Esophagus (tissue), 2 donors: ENCODE results near the gene ADGRB2. TPM values are rescaled to one million over a fixed set of nuclear protein-coding genes. Genes with fewer than 3 reads are reported as not detected.

Experiments
- H3K27ac ChIP-seq, 2 donors: one replicate each; pipeline ENCODE4 v1.5.1; 2013; ENCODE audit warnings: low read depth in 2 of 2, mild to moderate bottlenecking in 2 of 2, inconsistent platforms in 1 of 2, low read length in 1 of 2, moderate library complexity in 1 of 2
- H3K27me3 ChIP-seq, 2 donors: one replicate each; pipeline ENCODE4 v1.6.1; 2013; ENCODE audit warnings: low read length in 2 of 2, control low read depth in 1 of 2, mild to moderate bottlenecking in 1 of 2; ENCODE audit not compliant: insufficient read depth in 2 of 2, control insufficient read depth in 1 of 2
- H3K36me3 ChIP-seq, 2 donors: one replicate each; pipeline ENCODE4 v1.6.1; 2013; ENCODE audit warnings: low read length in 1 of 2; ENCODE audit not compliant: control insufficient read depth in 2 of 2, insufficient read depth in 2 of 2
- H3K4me1 ChIP-seq, 2 donors: one replicate each; pipeline ENCODE4 v1.6.1; 2013; ENCODE audit warnings: low read length in 1 of 2; ENCODE audit not compliant: control insufficient read depth in 2 of 2, insufficient read depth in 2 of 2
- H3K4me3 ChIP-seq, 2 donors: one replicate each; pipeline ENCODE4 v1.5.1; 2013; ENCODE audit warnings: low read length in 2 of 2, mild to moderate bottlenecking in 2 of 2, low read depth in 1 of 2, moderate library complexity in 1 of 2
- H3K9me3 ChIP-seq, 2 donors: one replicate each; pipeline ENCODE4 v1.6.1; 2013; ENCODE audit warnings: mild to moderate bottlenecking in 2 of 2, low read depth in 1 of 2, low read length in 1 of 2, moderate library complexity in 1 of 2; ENCODE audit not compliant: control insufficient read depth in 2 of 2, insufficient read depth in 1 of 2
- WGBS, 2 donors: extraction: QIAGEN DNeasy Blood & Tissue Kit; methylation state at CpG; one replicate each; pipeline ENCODE4 v1.1.7; 2013; 5-methylcytosine and 5-hydroxymethylcytosine counted together
- polyA plus RNA-seq, 2 donors: library from polyadenylated mRNA; stranded (reverse); fragments of 200-250 nt; gene quantifications; one replicate each; pipeline ENCODE4 v1.2.3, GENCODE V29; 2013
- donor health status: healthy with polysubstance abuse.
- donor health status: Bipolar disorder and iron deficiency.

Gene ADGRB2
- polyA plus RNA-seq, 2 donors: 0.34 to 0.51 TPM

DNA sequence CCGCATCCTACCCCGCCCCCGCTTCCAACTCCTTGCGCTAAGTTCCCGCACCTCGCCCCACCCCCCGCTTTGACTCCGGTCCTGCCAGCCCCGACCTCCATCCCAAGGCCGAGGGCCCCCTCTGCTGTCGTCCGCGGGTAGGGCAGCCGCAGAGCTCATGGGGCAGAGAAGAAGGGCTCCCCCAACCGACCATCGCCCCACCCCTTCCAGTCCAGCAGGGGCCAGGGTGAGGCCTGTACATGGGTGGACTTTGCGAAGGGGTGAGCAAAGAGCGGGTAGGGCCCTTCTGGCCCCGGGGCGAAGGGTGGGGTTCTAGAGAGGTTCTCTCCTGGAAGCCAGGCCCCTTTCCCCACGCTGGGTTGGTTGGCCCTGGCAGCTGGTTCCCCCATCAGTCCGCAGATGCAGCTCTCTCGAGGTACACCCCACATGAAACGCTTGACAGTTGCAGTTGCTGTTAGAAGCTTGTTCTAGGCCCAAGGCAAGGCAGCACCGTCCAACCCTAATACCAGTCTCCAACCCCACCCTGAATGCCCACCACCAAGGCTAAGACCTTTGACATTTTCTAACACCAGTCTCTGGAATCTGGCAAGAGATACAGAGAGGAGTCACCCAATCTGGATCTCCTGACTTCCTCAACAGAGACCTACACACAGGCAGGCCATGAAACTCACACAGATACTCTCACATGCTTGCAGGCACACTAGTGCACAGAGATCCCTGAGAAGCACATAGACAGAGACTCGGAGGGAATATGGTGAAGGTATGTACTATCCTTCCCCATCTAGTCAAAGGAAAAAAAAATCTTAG lies 25.3 kb upstream of the ADGRB2 start:
- Histone ChIP-seq H3K9me3 (no peaks in the 10 kb centered on the region), H3K36me3 (no peaks in the 10 kb centered on the region), H3K27me3 (no peaks in the 10 kb centered on the region), H3K27ac (peak overlapping the region; percentile 66 to 69), H3K4me1 (peaks cover 0 to 2% of the 10 kb centered on the region in 2 donors), H3K4me3 (peak overlapping the region; percentile 50 to 53)
- 12 to 15% methylated on average over 22 to 26 of the region's 26 CpGs for WGBS, 2 donors

GRCh38 chr1:31788825-31789256 lies 24.7 kb upstream of the ADGRB2 start:
- Histone ChIP-seq H3K27ac (peak overlapping the region; percentile 66 to 69), H3K4me3 (peak overlapping the region; percentile 50 to 53), H3K27me3 (no peaks in the 10 kb centered on the region), H3K4me1 (peaks cover 0 to 2% of the 10 kb centered on the region in 2 donors), H3K36me3 (no peaks in the 10 kb centered on the region), H3K9me3 (no peaks in the 10 kb centered on the region)
- 0 to 1% methylated on average over 17 to 22 of the region's 22 CpGs for WGBS, 2 donors

DNA sequence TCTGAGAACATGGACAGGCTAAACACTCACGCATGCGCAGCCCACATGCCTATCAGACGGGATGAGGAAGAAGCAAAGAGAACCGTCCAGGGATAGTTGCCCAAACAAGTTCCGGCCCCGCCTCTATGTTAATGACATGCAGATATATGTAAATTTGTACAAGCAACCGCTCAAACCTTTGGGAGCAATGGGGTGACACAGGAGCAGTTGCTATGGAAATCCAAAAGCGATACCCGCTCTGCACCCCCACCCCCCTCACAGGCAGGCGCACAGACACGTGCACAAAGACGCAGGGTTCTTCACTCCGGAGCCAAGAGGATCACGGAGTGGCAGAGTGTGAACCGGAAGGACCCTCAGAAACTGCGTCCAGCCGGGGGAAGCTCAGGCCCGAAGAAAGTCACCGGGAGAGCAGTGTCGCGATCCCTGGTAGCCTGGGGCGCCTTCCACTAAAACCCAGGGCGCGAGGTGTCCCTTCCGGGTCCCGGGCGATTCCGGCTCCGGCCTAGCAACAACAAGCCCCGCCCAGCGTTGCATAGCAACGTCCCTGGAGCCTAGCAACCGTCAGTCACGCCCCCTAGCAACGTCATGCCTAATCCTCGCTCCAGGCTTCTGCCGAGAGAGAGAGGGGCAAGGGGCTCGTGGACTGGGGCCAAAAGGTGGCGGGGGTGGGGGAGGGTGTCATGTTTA lies 24.1 kb upstream of the ADGRB2 start:
- no peaks in the 10 kb centered on the region for H3K9me3 ChIP-seq
- peak overlapping the region; percentile 50 to 53 for H3K4me3 ChIP-seq
- no peaks in the 10 kb centered on the region for H3K27me3 ChIP-seq
- peak overlapping the region; percentile 66 to 83 for H3K27ac ChIP-seq
- H3K4me1 ChIP-seq: peaks cover 0 to 2% of the 10 kb centered on the region in 2 donors
- no peaks in the 10 kb centered on the region for H3K36me3 ChIP-seq
- WGBS, 2 donors: 3 to 4% methylated on average over 39 of the region's 39 CpGs

DNA sequence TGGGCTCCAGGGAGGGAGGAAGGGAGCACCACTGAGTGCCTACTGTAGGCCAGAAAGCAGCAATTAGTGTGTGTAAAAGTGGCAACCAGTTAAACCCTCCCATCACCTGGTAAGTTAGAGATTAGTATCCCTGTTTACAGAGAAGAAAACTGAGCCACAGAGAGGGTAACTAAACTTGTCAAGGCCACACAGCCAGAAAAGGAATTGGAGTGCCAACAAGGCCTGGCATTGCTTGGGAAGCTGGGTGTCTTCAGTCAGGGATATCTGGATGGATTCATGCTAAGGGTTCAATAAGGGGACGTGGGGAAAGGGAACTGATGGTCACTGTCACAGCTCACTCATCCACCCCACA lies 23.6 kb upstream of the ADGRB2 start:
- Histone ChIP-seq H3K4me3 (no peak overlapping the region), H3K27ac (peak overlapping the region in 1 of 2 donors; percentile 37), H3K4me1 (peaks cover 0 to 2% of the 10 kb centered on the region in 2 donors), H3K36me3 (no peaks in the 10 kb centered on the region), H3K9me3 (no peaks in the 10 kb centered on the region), H3K27me3 (no peaks in the 10 kb centered on the region)
- 45 to 57% methylated on average over 1 of the region's 1 CpG for WGBS, 2 donors

GRCh38 chr1:31787261-31787660 lies 23.1 kb upstream of the ADGRB2 start:
- peaks cover 0 to 2% of the 10 kb centered on the region in 2 donors for H3K4me1 ChIP-seq
- H3K36me3 ChIP-seq: no peaks in the 10 kb centered on the region
- WGBS, 2 donors: 85 to 90% methylated on average over 3 of the region's 3 CpGs
- H3K4me3 ChIP-seq: no peak overlapping the region
- H3K27ac ChIP-seq: no peak overlapping the region
- H3K9me3 ChIP-seq: no peaks in the 10 kb centered on the region
- no peaks in the 10 kb centered on the region for H3K27me3 ChIP-seq

GRCh38 chr1:31786366-31787060 lies 22.4 kb upstream of the ADGRB2 start:
- Histone ChIP-seq H3K4me3 (no peak overlapping the region), H3K36me3 (no peaks in the 10 kb centered on the region), H3K27ac (no peak overlapping the region), H3K27me3 (no peaks in the 10 kb centered on the region), H3K4me1 (peaks cover 0 to 2% of the 10 kb centered on the region in 2 donors), H3K9me3 (no peaks in the 10 kb centered on the region)
- 79 to 88% methylated on average over 16 of the region's 16 CpGs for WGBS, 2 donors

- Histone ChIP-seq H3K4me3 (no peak overlapping the region), H3K27ac (no peak overlapping the region), H3K36me3 (no peaks in the 10 kb centered on the region), H3K9me3 (no peaks in the 10 kb centered on the region), H3K27me3 (no peaks in the 10 kb centered on the region), H3K4me1 (peaks cover 0 to 2% of the 10 kb centered on the region in 2 donors)
- WGBS, 2 donors: 74 to 84% methylated on average over 3 of the region's 3 CpGs
Observed at GRCh38 chr1:31785947-31786290, 21.8 kb upstream of the ADGRB2 start.

DNA sequence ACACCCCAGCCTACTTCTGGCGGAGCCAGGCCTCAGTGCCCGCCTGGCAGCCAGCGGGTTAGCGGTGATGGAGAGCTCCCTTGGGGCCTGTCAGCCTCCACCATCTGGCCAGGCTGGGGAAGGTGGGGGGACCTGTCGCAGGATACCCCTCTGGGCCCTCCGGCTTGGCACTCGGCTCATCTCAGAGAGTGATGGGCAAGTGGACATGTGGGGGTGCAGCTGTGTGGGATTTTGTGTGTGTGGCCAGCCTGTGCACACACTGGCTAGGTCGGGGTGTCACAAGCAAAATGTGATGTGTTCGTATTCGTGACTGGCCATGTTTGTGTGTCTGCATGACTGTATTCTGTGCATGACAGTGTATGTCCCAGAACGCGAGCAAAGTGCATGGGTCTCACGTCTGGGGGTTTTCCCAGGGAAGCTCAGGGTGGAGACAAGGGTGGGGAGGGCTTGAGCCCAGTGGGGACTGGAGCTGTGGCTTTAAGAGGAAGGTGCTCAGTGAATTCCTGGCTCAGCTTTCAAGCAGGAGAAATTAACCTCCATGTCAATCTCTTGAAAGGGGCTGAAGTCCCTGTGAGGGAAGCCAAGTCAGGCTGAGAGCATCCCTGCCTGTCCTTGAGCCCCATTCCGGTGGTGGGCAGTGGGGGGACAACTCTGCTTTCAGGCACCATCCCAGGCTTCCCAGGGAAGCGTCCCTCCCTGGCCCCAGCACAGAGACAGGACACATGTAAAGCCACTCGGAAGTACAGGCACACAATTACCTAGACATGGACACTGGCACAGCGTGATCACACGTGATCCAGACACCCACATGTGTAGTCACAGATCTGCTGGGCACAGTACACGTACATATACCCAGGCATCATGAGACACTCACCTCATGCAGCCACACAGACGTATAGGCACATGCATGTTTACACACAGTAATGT lies 21.1 kb upstream of the ADGRB2 start:
- no peaks in the 10 kb centered on the region for H3K9me3 ChIP-seq
- H3K36me3 ChIP-seq: no peaks in the 10 kb centered on the region
- 73 to 77% methylated on average over 20 of the region's 20 CpGs for WGBS, 2 donors
- H3K4me3 ChIP-seq: no peak overlapping the region
- H3K27me3 ChIP-seq: no peaks in the 10 kb centered on the region
- peaks cover 0 to 2% of the 10 kb centered on the region in 2 donors for H3K4me1 ChIP-seq
- no peak overlapping the region for H3K27ac ChIP-seq
